AG04449 (cell line): Measurements from ENCODE around the gene ARL5C.
A peak's percentile ranks its signal among the peaks of the same experiment; 100 is the strongest.

Experiments
- CTCF ChIA-PET: fragments of 350-600 bp; formaldehyde crosslinking; extraction: SDS; loops from one replicate; lab custom pipeline; 2021; ENCODE audit warnings: antibody characterized with exemption; lab: Yijun Ruan, JAX
- POLR2A ChIA-PET: fragments of 400-600, 350-600 bp; formaldehyde crosslinking; extraction: SDS; loops from one replicate; lab custom pipeline; 2020; ENCODE audit warnings: antibody characterized with exemption, inconsistent platforms; lab: Yijun Ruan, JAX
- DNase-seq: peaks from one replicate; pipeline ENCODE4 v3.0.0-alpha.2; 2010; ENCODE audit warnings: low read depth, low spot score
- H3K4me3 ChIP-seq: 2 replicates; pipeline ENCODE4 v1.5.1; 2011; ENCODE audit warnings: low read depth, mild to moderate bottlenecking, control low read depth, low read length
- CTCF ChIP-seq: IDR thresholded peaks from one replicate; pipeline ENCODE4 v1.5.1; 2011; ENCODE audit warnings: mild to moderate bottlenecking, moderate library complexity, low read length, control low read depth, inconsistent platforms; ENCODE audit not compliant: insufficient read depth; ENCODE audit errors: missing control alignments

The ARL5C gene

GRCh38 chr17:39161962-39162361, 4.0 kb downstream of the ARL5C start:
- H3K4me3 ChIP-seq, result no peak overlapping the region
- no peak for TF ChIP-seq CTCF
- ChIA-PET CTCF (interaction anchor here (1.4 to 10.9 kb wide), 4 partner anchors 9 to 179 kb away, joined by 7 to 208 read pairs (median 8); no protein-coding TSS in a partner anchor), POLR2A (no interaction called here)
- no peak for DNase-seq

GRCh38 chr17:39158623-39159022, 7.3 kb downstream of the ARL5C start:
- TF ChIP-seq CTCF, result no peak
- CTCF ChIA-PET, result interaction anchor here (0.8 to 10.9 kb wide), 5 partner anchors 8 to 291 kb away, joined by 3 to 208 read pairs (median 4); no protein-coding TSS in a partner anchor
- H3K4me3 ChIP-seq, result no peak overlapping the region
- POLR2A ChIA-PET, result no interaction called here
- no peak for DNase-seq

- H3K4me3 ChIP-seq, result no peak overlapping the region
- DNase-seq, result no peak
- no peak for TF ChIP-seq CTCF
- ChIA-PET POLR2A (interaction anchor here (0.6 kb wide), 1 partner anchor 124 kb away, joined by 3 read pairs; no protein-coding TSS in a partner anchor), CTCF (interaction anchor here (1.0 to 7.4 kb wide), 4 partner anchors 9 to 174 kb away, joined by 3 to 85 read pairs (median 22); partner anchors contain the start of gene ARL5C)
These were observed 9.5 kb downstream of the ARL5C start for GRCh38 chr17:39156491-39156890.

- TF ChIP-seq CTCF, result no peak
- no peak for DNase-seq
- ChIA-PET POLR2A (no interaction called here), CTCF (interaction anchor here (2.0 to 7.4 kb wide), 3 partner anchors 10 to 173 kb away, joined by 9 to 85 read pairs (median 34); partner anchors contain the start of gene ARL5C)
- no peak overlapping the region for H3K4me3 ChIP-seq
These were observed 10.3 kb downstream of the ARL5C start for GRCh38 chr17:39155654-39156053.

GRCh38 chr17:39153599-39154051, 12.3 kb downstream of the ARL5C start:
- ChIA-PET CTCF (interaction anchor here (0.7 to 8.4 kb wide), 62 partner anchors 8 to 424 kb away, joined by 3 to 382 read pairs (median 6); partner anchors contain the start of genes ARL5C, FBXO47, LASP1 and LASP1NB), POLR2A (interaction anchor here (0.6 to 1.9 kb wide), 9 partner anchors 11 to 283 kb away, joined by 3 to 12 read pairs (median 4); partner anchors contain the start of genes LASP1, LASP1NB and RPL19)
- DNase-seq, result no peak
- no peak for TF ChIP-seq CTCF
- H3K4me3 ChIP-seq, result peak overlapping the region; percentile 96
